Stimulated activated CD4-positive, alpha-beta T cell treated with anti-CD3 and anti-CD28 coated beads, Interleukin-12 subunit alpha, Interleukin-12 subunit beta, amount 100 ng/mL, for 4 hours (primary cell): ENCODE data around the gene CPLX3.

Experiments used
- DNase-seq: peaks from one replicate; pipeline ENCODE4 v3.0.0-alpha.2; 2020

Gene CPLX3

GRCh38 chr15:74850393-74850792 is 24.0 kb downstream of the CPLX3 start:
- no peak for DNase-seq

- no peak for DNase-seq
Observed at GRCh38 chr15:74851960-74852359, 25.5 kb downstream of the CPLX3 start.

- DNase-seq: no peak
Observed at GRCh38 chr15:74854453-74855022, 28.1 kb downstream of the CPLX3 start.

GRCh38 chr15:74855857-74856256 is 29.4 kb downstream of the CPLX3 start:
- DNase-seq: no peak

GRCh38 chr15:74856537-74856936 is 30.1 kb downstream of the CPLX3 start:
- DNase-seq: no peak

- DNase-seq: no peak
Observed at GRCh38 chr15:74857082-74857655, 30.7 kb downstream of the CPLX3 start.

GRCh38 chr15:74857671-74858368 is 31.4 kb downstream of the CPLX3 start:
- no peak for DNase-seq

GRCh38 chr15:74858369-74858740 is 31.9 kb downstream of the CPLX3 start:
- DNase-seq: no peak

GRCh38 chr15:74863239-74864056 is 37.0 kb downstream of the CPLX3 start:
- no peak for DNase-seq

- no peak for DNase-seq
Observed at GRCh38 chr15:74864296-74864695, 37.9 kb downstream of the CPLX3 start.

GRCh38 chr15:74865316-74865715 is 38.9 kb downstream of the CPLX3 start:
- no peak for DNase-seq

- no peak for DNase-seq
Observed at GRCh38 chr15:74866090-74866489, 39.7 kb downstream of the CPLX3 start.

- DNase-seq: no peak
Observed at GRCh38 chr15:74867466-74868038, 41.1 kb downstream of the CPLX3 start.

GRCh38 chr15:74868059-74868458 is 41.6 kb downstream of the CPLX3 start:
- no peak for DNase-seq

- DNase-seq: no peak
Observed at GRCh38 chr15:74869372-74869725, 42.9 kb downstream of the CPLX3 start.

GRCh38 chr15:74869726-74870407 is 43.4 kb downstream of the CPLX3 start:
- DNase-seq: no peak

- no peak for DNase-seq
Observed at GRCh38 chr15:74870436-74871215, 44.2 kb downstream of the CPLX3 start.

GRCh38 chr15:74872702-74873035 is 46.2 kb downstream of the CPLX3 start:
- no peak for DNase-seq

GRCh38 chr15:74873036-74873755 is 46.8 kb downstream of the CPLX3 start, which contains the start of gene SCAMP2:
SCAMP2 (minus strand) TSS chr15:74873365; CDS start chr15:74873255, 110 bp downstream.
- peak; percentile 82 for DNase-seq

- DNase-seq: no peak
Observed at GRCh38 chr15:74873756-74874424, 47.5 kb downstream of the CPLX3 start.

- no peak for DNase-seq
Observed at GRCh38 chr15:74878273-74878672, 51.8 kb downstream of the CPLX3 start.
